ENCODE data around the gene UMODL1.
A peak's percentile ranks its signal among the peaks of the same experiment; 100 is the strongest.

The UMODL1 gene

GRCh38 chr21:42040411-42041180 lies 30.5 kb upstream of the UMODL1 start:
- DNase-seq = no peak

DNA sequence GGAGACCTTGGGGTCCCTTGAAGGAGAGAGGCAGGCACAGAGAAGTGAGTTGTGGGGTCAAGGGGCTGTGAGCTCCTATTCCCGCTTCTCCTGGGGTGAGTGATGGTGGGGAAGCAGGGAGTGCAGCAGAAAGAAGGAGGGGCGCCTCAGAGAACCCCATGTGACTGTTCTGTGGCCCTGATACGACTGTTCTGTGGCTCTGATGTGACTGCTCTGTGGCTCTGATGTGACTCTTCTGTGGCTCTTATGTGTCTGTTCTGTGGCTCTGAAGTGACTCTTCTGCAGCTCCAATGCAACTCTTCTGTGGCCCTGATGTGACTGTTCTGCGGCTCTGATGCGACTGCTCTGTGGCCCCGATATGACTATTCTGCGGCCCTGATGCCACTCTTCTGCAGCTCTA lies 29.9 kb upstream of the UMODL1 start:
- no peak for DNase-seq

GRCh38 chr21:42041711-42042110 lies 29.4 kb upstream of the UMODL1 start:
- no peak for DNase-seq

GRCh38 chr21:42042651-42043050 lies 28.5 kb upstream of the UMODL1 start:
- DNase-seq = no peak

DNA sequence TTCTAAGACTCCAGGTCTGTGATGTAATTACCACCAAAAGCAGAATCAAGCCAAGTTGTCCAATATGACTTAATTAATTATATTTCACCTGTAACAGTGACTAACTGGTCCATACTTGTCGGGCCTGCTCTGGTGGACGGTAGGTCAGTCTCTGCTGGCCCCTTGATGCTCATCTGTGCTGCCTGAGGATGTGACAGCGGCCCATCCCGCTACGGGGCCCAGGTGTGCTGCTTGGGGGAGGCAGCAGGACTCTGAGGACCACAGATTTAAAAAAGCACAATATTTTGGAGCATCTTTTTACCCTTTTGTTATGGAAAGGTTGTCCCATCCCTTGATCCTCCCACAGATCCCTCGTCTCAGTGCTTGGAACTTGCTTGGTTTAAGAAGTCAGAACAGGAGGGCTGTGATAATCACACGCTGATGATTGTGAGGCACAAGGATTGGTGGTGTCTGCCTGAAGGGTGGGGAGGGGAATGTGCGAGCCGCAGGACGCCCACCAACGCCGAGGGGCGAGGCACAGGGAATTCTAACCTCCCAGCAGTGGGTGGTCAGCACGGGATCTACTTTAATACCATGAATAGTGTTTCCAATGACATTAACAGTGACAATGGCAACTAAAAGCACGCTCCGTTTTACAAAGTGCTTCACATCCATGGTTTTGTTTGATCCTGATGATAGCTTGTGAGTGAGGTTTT lies 27.8 kb upstream of the UMODL1 start:
- DNase-seq = no peak

DNA sequence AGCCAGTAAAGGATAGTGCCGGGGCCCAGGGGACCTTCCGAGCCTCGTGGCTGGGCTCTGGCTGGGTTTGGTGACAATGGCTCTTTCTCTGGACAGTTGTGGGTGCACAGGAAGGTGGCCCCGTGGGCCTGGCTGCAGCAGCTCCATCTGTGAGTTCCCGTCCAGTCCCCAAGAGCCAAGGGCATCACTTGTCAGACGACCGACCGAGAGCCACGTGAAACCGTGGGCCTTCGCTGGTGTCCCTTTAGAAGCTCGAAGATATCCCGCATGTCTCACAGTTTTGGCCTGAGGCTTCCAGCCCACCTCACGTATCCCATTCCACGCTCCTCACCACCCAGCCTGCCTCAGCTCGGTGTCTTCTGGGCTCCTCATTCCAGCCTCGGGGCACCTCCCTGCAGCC lies 27.2 kb upstream of the UMODL1 start:
- no peak for DNase-seq

GRCh38 chr21:42044871-42045495 lies 26.1 kb upstream of the UMODL1 start:
- DNase-seq = no peak

GRCh38 chr21:42047821-42048613 lies 23.1 kb upstream of the UMODL1 start:
- DNase-seq = no peak

DNA sequence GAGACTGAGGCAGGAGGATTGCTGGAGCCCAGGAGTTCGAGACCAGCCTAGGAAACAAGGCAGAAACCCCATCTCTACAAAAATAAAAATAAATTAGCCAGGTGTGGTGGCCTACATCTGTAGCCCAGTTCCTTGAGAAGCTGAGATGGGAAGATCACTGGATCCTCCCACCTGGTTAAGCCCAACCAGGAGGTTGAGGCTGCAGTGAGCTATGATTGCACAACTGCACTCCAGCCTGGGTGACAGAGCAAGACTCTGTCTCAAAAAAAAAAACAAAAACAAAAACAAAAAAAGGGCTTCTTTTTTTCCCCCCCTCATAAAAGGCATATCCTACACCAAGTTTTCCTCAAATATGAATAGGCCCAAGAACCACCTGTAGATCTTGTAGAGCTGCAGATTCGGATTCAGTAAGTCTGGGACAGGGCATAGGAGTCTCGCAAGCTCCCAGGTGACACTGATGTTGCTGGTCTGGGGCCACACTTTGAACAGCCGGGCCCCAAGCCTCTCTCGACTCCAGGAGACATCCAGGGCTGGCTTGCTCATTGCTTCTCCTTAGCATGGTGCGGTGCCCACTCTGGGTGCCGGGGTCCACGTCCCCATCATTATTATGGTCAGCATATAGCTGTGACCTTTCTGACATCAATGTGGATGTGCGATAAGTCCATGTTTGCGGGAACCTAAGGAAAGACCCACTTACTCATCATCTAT lies 22.1 kb upstream of the UMODL1 start:
- no peak for DNase-seq

- no peak for DNase-seq
These were observed 21.3 kb upstream of the UMODL1 start for GRCh38 chr21:42049578-42050430.

DNA sequence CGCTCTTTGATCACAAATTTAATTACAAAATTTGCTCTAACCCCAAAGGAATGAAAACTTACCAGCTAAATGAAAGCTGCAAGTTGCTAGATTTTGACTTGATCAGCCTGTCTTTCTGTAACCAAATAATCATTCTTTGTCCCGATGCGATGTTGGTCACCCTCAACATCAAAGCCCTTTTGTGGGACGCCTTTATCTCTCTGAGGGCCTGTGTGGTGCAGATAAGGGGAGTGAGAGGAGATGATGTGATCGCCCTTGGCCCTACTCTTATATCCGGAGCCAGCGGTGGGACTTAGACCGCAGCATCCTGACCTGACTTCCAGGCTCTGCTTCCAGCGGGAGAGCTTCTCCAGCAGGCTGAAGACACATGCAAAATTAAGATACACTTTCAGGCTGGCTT lies 19.3 kb upstream of the UMODL1 start:
- DNase-seq = no peak

- DNase-seq = no peak
These were observed 15.7 kb upstream of the UMODL1 start for GRCh38 chr21:42055425-42055824.

- DNase-seq = peak; percentile 78
These were observed 14.6 kb upstream of the UMODL1 start for GRCh38 chr21:42056468-42056867.

DNA sequence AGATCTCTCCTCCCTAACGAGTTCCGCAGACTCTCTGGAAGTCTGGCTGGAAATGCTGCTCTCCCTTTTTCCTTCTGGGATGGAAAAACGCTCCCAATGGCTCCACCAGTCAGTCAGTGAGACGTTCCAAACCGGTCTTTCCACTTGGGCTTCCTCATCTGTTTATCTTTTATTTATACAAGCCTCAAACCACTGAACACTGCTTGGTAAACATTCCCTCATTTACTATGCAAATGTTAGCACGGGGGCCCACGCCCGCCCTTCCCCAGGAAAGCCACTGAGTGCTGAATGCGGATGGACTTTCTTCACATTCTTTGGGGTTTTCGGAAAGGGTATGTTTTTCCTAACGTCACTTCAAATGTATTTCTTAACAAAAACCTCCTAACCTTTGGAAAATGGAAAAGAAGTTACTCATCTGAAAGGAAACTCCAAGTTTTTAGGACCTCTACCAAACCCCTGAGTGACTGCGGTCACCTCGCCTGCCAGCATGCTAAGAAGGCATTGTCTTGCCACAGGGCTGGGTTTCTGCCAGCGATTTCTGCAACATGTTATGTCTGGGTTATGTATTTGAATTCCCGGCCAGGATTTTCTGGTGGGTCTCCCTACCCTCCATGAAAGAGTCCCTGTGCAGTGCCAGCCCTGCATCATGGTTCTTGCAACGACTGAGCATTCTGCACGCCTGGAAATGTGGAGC lies 14.0 kb upstream of the UMODL1 start:
- DNase-seq = peak; percentile 99

GRCh38 chr21:42057851-42058437 lies 13.2 kb upstream of the UMODL1 start:
- DNase-seq = peak; percentile 48

DNA sequence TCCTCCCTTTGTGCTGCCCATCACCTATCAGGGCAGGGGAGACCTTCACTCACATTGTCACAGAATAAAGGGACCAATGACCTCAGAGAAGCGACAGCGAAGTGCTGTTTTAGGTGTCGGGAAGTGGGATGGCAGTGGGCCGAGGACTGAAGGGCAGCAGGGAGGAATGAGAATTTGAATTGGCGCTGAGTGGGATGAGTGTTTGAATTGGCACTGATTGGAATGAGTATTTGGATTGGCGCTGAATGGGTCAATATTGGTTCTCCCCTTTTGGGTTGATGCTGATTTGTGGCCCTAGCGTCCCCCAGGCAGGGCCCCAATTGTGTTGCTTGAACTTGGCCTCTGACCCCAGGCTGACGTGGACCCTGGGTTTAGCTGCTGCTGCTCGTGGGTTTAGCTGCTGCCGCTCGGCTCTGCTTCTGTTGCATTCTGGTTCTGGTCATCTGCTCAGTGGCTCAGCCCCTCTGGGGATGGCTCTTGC lies 12.4 kb upstream of the UMODL1 start:
- no peak for DNase-seq

GRCh38 chr21:42059141-42059540 lies 12.0 kb upstream of the UMODL1 start:
- DNase-seq = no peak

- DNase-seq = no peak
These were observed 11.4 kb upstream of the UMODL1 start for GRCh38 chr21:42059721-42060120.

DNA sequence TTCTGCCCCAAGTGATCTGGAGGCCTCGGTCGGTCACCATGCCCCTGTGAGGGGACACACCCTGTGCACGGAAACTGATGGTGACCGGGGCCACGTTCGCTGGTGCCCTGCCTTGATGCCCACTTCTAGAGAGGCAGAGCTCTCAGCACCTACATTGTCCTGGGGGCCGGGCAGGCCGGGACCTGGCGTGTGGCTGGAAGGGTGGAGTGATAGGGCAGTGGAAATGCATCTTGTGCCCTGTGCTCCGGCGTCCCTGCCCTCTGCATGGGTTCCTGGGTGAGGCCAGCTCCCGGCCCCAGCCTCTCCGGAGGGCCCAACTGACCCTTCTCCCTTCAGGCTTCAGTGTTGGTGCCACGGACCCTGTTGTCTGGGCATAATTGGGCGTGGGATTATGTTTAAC lies 11.0 kb upstream of the UMODL1 start:
- no peak for DNase-seq

- DNase-seq = no peak
These were observed 9.7 kb upstream of the UMODL1 start for GRCh38 chr21:42061195-42061985.

Data from NCI-H526 treated with DMSO at 0.1 percent for 48 hours (cell line).